LNCaP clone FGC (cell line): ENCODE measurements around the gene ITGAE.
"Not testable (repeated sequence)": the region's sequence is repeated elsewhere in the genome, so short reads cannot be mapped to it uniquely, and the experiment has no call there.

Experiments used
- DNase-seq: peaks from one replicate; pipeline ENCODE4 v3.0.0-alpha.2; 2011; ENCODE audit warnings: low read depth
- H3K4me3 ChIP-seq: 2 replicates; pipeline ENCODE4 v1.5.1; 2011; ENCODE audit warnings: mild to moderate bottlenecking, low read depth, low read length, control low read depth
- CTCF ChIP-seq: IDR thresholded peaks from 2 replicates; pipeline ENCODE4 v1.5.1; 2012; ENCODE audit warnings: mild to moderate bottlenecking; ENCODE audit not compliant: control insufficient read depth, insufficient read depth; ENCODE audit errors: extremely low read depth

The ITGAE gene

GRCh38 chr17:3719265-3719664, 81.7 kb downstream of the ITGAE start:
- no peak for TF ChIP-seq CTCF
- no peak overlapping the region for H3K4me3 ChIP-seq
- DNase-seq, result no peak

- no peak for TF ChIP-seq CTCF
- H3K4me3 ChIP-seq, result no peak overlapping the region
- DNase-seq, result no peak
Observed at GRCh38 chr17:3718201-3718600, 82.8 kb downstream of the ITGAE start.

- no peak for DNase-seq
- no peak for TF ChIP-seq CTCF
Observed at GRCh38 chr17:3715296-3715695, 85.7 kb downstream of the ITGAE start.

GRCh38 chr17:3712811-3713463, 88.1 kb downstream of the ITGAE start:
- TF ChIP-seq CTCF, result no peak
- no peak for DNase-seq
- H3K4me3 ChIP-seq, result no peak overlapping the region

More at GRCh38 chr17:3715296-3715695, 85.7 kb downstream of the ITGAE start:
- H3K4me3 ChIP-seq, result no peak overlapping the region

GRCh38 chr17:3710951-3711383, 90.0 kb downstream of the ITGAE start:
- no peak for TF ChIP-seq CTCF
- DNase-seq, result no peak

GRCh38 chr17:3708366-3708765, 92.6 kb downstream of the ITGAE start:
- H3K4me3 ChIP-seq, result no peak overlapping the region
- TF ChIP-seq CTCF, result no peak
- no peak for DNase-seq

More at GRCh38 chr17:3710951-3711383, 90.0 kb downstream of the ITGAE start:
- H3K4me3 ChIP-seq, result no peak overlapping the region

- DNase-seq, H3K4me3 ChIP-seq: not testable (repeated sequence)
Observed at GRCh38 chr17:3705718-3705984, 95.3 kb downstream of the ITGAE start.
